SK-N-MC (cell line): Measurements from ENCODE around the gene AFF3.

Source experiments
- EZH2 ChIP-seq: fragments of 200-600 bp; sonication (generic); IDR thresholded peaks from one replicate; pipeline ENCODE4 v1.6.1; 2017; ENCODE audit warnings: antibody characterized with exemption
- FOXP2 ChIP-seq: optimal IDR thresholded peaks from 2 replicates; pipeline ENCODE3; 2011; ENCODE audit warnings: mild to moderate bottlenecking, moderate library complexity; ENCODE audit not compliant: insufficient read depth; ENCODE audit errors: extremely low read length, control extremely low read depth
- POLR2AphosphoS5 ChIP-seq: IDR thresholded peaks from 2 replicates; pipeline ENCODE4 v1.6.1; 2012; ENCODE audit warnings: mild to moderate bottlenecking, low read depth, low read length, borderline replicate concordance

DNA sequence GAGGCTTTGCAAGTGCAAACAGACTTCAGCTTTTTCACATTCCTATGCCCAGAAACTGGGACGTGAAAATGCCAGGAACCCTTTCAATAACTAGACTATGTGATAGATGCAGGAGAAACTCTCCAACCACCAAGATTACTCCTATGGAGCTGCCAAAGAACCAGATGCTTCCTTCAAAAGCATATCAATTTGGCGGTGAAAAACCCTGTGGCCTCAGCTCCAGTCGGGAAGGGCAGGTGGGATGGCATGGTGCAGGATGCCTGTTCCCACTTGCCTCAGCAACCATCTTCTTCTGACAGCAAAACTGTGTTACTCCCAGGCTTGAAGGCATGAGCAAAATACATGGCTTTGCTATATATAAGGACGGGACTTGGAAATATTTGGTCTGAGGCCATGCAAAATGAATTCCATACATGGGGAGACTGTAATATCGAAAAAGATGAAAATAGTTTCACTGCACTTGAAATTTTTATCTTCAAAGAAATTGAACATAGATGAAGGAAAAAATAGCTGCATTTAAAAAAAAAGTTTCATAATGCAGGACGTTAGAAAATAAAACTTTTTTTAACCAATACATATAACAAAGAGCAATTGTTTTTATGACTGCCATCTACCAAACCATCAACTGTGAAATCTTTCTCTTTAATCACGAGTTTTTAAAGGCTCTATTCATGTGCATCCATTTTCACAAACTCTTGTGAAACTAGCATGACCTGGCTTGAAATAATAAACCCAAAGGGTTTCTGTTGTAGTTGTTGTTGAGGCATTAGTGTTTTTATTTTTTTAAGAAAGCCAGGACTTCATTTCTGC lies 99.1 kb downstream of the AFF3 start:
- TF ChIP-seq POLR2AphosphoS5 (no peak), EZH2 (no peak), FOXP2 (no peak)
